Activated CD4-positive, alpha-beta T cell treated with anti-CD3 and anti-CD28 coated beads, Interleukin-2, amount 50 U/mL, for 24 hours (primary cell): Measurements from ENCODE around the gene CFDP1.
"Not testable (repeated sequence)": the region's sequence is repeated elsewhere in the genome, so short reads cannot be mapped to it uniquely, and the experiment has no call there.

Experiments used
- DNase-seq, 2 donors: peaks; one replicate each; pipeline ENCODE4 v3.0.0-alpha.2; 2020; ENCODE audit warnings: low read depth in 1 of 2, low spot score in 1 of 2

Gene CFDP1

DNA sequence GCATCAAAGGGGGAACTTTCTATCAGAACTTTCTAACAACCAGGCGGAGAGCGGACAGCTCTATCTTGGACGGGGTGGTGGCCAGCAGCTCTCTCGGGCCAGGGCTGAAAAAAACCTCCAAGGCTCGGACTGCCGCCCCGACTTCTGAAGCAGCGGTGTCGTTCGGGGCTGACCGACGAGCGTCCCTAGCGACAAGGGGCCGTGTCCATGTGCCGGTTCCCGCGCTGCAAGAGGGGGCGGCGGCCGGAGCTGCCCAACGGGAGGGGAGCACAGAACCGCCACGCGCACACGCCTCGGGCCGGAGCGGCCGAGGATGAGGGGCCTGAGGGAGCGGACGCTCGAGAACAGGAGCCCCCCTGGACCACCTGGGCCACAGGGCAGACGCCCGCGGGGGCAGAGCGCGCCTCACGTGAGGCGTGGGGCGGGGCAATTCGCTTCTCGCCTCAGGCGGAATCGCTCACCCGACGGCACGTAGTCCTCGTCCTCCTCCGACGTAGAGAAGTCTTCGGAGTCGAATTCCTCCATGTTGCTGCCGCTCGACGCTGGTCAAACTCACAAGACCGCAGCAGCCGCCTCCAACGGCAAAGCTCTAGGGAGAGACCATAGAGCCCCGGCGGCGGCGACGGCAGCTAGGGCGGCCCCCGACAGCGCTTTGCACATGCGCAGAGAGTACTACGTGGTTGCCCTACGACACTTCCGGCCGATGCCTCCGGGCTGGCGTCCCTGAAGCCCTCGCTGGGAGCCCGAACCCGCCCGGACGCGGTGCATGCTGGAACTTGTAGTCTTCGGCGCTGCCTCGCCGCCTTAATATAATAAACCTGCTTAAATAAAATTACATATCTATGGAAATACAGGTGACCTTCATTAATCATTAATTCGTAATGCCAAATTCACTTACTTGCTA is at the start of gene CFDP1:
TSS of gene CFDP1 (minus strand) at position 676 of the 904 bp plus-strand sequence. CDS start at position 525, 151 bp downstream.
- peak; percentile 87 to 96 for DNase-seq

DNA sequence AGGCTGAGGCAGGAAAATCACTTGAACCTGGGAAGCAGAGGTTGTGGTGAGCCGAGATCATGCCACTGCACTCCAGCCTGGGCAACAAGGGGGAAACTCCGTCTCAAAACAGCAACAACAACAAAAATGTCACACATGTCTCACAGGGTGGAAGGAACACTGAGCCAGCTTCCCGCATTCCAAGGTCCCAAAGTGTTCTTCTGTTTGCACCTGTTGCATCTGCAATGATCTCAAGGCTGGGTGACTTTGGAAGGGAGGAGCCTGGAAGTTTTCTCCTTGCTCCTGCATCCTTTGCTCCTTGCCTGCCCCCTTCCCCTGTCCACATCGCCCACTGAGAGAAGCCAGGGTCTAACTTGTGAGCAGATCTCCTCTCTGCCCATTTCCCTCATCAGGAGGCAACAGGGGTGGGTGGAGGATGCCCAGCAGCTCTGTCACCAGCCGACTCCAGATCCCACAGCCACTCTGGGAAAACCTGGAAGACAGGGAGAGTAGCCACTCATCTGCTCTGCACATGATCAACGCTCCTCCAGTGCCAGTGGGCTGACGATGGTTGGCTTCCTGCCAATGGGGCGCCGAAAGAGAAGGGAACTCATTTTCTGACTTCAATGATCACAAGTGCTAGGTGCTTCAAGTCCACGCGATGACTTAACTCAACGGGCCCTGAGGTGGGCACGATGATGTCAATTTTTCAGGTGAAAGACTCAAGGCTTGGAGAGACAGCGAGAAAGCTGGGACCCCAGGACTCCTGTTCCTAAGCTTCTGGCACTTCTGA is 49.3 kb upstream of the CFDP1 start:
- no peak for DNase-seq

DNA sequence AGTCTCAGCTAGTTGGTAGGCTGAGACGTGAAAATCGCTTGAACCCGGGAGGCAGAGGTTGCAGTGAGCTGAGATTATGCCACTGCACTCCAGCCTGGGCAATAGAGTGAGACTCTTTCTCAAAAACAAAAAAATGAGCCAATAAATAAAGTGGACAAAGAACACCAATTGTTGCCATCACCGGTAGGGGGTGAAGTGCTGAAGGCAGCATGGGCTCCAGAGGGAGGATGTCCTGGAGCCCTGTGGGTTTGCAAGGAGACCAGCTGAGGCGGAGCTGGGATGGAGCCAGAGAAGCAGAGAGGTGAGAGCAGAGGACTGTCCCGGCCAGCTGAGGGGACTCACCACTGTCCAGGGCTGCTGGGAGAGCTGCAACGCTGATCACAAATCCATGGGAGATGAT is 48.2 kb upstream of the CFDP1 start:
- DNase-seq = no peak

DNA sequence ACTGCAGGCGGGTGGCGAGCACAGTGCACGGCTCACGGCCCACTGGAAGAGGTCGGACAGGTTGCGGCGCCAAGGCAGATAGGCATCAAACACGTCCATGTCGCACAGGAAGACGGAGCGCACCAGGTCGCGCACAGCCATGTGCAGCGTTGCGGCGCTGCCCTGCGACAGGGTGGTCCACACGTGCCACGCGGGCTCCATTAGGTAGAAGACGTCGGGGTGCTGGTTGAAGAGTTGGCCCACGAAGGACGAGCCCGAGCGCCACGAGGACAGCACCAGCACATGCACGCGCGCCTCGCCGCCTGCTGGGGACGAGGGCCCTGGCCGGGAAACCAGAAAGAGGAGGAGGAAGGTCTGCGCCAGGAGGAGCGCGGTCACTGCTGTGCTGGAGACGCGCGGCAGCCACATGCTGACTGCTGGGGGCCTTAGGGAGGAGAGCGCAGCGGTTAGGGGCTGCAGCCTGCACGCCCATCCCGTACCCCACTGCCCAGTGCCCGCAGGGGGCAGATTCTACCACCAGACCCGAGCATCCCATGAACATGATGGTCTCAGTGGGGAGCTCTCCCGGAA is 46.2 kb upstream of the CFDP1 start:
- no peak for DNase-seq

DNA sequence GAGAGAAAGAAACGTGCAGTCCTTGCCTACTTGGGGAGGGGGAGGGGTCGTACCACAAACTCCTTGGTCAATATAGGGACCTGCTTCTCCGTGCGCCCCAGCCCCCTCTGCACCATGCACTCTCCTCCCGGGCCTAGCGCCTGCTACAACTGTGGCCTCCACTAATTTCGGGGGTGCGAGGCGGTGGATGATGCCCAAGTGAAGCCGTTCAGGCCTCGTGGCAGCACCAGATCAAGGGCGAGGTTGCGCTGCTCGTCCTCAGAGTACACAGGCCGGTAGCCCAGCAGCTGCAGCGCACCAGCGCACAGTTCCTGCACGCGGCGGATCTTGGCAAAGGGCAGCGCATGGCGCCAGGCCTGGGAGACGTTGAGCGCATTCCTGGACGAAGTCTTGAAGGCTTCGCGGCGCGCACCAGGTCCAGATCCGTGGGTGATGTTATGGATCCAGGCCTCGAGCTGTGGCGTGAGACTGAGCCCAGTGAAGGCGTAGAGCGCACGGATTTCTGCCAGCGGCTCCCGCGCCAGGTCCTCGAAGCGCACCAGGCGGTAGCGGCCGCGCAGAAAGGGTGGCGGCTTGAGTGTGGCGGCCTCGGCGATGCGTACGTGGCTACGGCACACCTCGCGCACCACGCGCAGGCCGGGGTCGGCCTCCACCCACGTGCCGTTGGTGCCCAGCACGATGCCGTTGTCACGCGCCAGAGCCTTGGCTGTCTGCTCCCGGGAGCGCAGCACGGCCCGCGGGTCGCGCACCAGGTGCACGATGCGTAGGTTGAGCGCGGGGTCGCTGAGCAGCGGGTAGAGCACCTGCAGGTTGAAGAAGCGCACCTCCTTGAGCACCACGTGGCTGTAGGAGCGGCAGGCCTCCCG is 45.4 kb upstream of the CFDP1 start:
- no peak for DNase-seq

DNA sequence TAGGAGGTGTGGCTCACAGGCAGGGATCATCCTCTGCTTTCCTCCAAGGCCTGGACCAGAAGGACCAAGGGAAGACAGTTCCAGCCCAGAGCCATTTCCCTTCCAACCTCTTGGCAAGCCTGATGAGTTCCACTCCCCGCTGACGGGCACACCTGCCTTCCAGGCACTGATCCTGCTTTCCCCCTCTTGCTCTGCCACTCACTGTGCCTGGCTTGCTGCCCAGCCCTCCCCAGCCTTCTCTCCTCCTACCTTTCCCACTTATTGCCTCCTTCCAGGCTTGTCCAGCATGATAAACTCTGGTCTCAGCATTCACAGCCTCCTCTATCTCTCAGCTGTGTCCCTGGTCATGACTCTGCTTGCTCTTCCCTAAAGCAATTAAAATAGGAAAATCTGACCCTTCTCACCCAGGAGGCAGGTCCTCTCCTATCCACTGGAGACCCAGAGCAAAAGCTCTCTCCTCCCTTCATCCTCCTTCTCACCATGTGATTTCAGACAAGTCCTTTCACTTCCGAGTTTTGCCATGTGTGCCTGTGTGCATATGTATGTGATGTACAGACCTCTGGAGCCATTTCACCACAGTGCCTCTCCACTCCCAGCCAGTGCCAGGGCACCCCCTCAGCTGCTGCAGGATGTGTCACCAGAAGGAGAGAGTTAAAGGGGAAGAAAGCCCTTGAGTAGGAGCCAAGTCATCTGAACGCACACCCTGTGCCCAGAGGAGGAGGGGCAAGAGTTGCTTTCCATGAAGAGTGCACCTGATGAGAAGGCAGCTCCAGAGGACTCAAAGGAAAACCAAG is 44.6 kb upstream of the CFDP1 start:
- no peak for DNase-seq

DNA sequence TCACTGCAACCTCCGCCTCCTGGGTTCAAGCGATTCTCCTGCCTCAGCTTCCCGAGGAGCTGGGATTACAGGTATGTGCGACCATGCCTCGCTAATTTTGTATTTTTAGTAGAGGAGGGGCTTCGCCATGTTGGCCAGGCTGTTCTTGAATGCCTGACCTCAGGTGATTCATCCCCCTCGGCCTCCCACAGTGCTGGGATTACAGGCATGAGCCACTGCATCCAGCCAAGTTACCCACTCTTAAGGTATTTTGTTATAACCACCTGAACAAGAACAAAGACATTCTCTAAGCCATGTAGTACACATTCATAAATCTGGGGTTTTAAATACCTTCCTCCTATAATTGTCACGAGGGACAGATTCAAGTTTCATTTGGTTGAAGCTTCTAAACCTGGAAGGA is 43.5 kb upstream of the CFDP1 start:
- DNase-seq = no peak

DNA sequence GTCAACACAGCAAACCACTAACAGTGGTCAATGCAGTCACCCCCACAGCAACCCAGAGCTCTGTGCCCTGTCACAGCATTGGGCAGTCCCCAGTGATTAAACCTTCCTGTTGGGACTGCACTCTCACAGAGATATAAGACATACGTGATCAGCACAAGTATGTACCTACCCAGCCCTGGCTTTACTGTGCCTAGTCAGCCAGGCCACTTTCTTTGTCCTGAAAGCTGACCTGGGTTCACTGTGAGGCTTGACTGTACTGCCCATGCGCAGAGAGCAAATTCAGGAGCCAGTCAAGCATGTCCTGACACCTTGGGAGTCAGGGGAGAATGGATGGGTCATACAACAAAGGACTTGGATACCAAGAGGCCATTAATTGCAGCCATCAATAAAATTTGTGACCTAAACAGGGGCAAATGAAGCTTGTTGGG is 42.1 kb upstream of the CFDP1 start:
- no peak for DNase-seq

DNA sequence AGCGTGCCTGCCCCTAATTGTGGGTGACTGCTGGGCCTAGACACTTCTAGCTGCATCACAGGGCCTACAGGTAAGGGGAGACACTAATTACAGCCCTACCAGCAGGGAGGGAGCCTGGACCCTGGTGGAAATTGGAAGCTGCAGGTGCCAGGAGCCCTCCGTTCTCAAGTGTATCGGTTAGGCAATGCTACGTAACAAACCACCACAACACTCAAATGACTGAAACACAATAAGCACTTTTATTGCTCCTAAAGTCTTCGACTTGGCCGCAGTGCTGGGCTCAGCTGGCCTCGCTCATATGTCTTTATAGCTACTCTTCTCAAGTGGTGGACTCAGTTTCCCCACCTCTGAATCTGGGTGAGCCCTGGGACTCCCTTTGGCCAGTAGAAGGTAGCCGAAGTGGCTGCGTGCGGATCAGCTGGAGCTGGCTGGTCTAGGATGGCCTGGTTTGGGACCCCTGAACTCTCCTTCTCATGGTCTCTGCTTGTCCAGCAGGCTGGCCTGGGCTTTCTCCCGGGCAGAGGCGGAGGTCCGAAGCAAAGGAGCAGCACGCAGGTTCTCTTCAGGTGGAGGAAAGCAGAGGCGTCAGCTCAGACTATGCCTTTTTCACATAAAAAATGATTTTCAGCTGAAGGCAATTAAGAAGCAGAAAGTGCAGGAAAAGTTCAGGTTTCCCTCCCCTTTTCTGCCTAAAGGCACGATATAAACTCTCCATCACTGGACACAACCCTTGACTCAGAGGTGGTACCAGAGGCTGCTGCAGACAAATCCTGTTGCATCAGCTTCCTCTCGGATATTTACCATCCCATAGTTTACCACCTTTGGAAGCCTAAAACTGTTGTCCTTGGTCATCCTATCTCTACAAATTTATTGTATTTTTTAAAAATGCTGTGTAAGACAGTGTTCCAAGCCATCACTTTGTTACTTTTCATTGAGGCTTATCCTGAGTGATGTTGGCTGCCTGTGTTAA is 39.9 kb upstream of the CFDP1 start:
- DNase-seq = no peak

DNA sequence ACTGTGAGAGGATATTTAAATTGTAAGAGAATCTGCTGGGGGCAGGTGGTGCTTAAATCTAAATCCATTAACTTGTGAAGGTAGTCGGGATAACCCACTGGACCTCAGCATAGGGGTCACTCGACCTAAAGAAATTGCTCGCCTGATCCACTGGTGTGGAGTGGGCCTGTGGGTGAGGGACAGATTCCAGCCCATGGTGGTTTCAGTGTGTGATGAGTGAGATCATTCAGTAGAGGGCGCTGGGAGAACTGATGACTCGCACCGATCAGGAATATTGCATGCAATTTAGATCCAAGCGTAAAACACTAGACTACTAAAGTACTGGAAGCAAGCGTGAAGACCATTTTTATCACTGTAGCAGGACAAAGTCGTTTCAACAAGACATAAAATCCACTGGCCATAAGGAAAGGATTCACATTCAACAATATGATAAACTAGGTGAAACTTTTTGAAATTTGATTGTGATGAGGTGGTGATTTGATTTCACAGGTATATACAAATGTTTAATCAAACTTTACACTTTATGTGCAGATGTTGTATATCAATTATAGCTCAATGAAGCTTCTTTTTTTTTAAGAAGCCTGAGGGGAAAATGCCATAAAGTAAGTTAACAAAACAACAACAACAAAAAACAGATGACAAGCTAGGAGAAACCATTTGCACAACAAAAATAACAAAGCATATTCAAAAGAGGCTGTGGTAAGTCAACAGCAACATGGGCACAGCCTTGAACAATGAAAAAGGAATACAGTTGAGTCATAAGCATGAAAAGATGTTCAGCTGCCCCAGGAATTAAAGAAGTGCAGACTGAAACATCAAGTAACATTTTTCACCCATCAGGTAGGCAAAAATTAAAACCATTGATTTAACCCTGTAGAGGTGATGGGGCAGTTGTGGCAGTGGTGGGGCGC is 38.7 kb upstream of the CFDP1 start:
- DNase-seq = peak in 1 of 2 donors; percentile 38

DNA sequence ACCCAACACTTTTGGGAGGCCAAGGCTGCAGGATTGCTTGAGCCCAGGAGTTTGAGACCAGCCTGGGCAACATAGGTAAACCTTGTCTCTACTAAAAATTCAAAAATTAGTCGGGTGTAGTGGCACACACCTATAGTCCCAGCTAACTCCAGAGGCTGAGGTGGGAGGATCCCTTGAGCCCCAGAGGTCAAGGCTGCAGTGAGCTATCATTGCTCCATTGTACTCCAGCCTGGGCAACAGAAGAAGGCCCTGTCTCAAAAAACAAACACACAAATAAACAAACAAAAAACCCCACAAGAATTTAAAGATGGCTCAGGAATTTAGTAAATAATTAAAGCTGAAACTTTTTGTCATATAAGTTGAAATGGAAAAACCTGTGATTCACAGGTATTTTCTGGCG is 33.5 kb upstream of the CFDP1 start:
- no peak for DNase-seq

DNA sequence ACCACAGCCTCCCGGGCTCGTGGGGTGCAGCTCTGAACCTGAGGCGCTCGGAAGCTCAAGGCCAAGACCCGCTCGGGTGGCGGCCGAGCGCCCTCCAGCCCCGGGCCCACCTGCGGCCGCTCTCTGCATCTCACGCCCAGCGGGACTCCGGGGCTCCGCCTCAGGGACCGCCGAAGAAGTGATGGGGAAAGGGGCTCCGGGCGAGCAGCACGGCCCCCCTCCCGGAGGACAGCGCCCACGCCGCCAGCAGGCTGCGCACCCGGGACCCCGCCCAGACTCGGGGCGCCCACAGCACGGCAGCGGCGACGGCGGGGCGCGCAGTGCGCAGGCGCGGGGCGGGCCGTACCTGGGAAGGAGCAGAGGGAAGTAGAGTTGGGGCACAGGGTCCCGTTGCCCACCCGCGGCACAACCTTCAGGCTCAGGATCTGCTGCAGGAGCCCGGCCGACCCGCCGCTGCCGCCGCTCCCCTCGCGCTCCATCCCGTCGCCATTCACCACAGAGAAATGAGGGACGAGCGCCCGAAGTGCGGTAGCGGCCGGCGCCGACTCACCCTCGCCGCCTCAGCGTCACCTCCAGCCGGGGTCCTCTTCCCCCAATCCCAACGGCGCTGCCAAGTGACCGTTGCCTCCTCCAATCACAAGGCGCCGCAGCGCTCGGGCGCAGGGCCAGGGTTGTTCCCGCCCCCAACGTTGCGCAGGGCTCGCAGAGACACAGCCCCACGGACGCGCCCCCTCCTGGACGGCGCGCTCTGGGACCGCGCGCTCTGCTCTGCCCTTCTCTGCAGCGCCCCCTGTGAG is 31.0 kb upstream of the CFDP1 start, which contains the start of gene TMEM170A:
TSS of gene TMEM170A (minus strand) at position 568 of the 797 bp plus-strand sequence. CDS start at position 479, 89 bp downstream.
- DNase-seq = peak; percentile 96 to 98

DNA sequence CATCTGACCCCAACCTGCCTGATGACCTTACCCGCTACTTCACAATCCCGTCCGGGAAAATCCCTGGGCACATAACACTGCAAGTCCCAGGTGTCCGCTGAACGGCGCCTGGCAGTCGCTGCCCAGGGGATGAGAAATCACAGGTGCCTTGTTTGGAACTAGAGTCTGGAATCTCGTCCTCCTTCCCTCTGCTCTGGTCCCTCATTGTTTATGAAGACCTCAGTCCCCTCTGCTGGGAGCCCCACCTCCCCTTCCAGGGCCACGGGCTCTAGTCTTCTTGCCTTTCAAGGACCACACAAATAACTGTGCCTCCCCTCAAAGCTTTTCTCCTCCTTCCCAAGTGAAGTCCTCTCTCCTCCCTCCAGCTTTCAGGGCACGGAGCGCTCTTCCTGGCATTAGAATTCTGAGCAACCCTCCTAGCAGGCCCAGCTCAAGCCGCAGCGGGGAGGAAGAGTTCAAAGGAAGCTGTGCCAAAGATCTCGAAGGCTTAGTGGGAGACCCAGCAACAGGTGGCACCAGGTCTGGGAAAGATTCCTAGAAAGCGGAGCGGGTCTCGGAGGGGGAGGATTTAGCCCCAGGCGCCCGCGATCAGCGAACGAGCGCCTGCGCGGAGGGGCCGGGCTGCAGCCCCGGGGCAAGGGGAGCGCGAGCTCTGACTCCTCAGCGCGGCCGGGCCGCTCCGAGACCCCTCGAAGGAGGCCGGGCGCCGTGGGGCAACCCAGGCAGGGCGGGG is 30.3 kb upstream of the CFDP1 start:
- not testable (repeated sequence) for DNase-seq

DNA sequence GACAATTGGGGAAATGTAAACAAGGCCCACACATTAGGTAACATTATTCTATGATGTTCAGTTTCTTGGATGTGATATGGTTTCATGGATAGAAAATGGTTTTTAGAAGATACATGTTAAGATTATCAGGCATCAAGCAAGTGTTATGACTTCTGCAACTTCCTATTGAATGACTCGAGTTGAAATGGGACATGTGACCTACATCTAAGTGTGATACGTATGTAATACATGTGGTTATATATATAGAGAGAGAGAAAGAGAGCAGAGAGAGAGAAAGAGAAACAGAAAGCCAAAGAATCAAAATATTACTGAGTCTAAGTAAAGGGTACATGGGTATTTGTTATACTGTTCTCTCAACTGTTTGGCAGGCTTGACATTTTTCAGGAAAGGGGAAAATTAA is 29.5 kb upstream of the CFDP1 start:
- DNase-seq = no peak

DNA sequence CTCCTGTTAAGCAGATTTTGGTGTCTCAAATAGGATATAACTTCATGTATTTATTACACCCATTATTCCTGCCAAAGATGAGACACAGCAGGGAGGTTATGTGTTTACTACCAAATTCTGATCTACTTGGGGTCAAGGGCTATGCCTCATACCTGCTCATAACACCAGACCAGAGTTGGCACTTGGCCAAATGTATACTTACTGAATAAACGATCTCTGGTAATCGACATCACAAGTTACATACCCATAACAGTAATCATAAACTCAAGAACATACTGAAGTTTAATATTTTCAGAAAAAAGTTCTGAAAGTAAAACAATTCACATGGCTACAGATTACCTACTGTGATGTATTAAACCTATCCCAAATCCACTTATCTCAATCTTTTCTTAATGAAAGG is 28.3 kb upstream of the CFDP1 start:
- no peak for DNase-seq

DNA sequence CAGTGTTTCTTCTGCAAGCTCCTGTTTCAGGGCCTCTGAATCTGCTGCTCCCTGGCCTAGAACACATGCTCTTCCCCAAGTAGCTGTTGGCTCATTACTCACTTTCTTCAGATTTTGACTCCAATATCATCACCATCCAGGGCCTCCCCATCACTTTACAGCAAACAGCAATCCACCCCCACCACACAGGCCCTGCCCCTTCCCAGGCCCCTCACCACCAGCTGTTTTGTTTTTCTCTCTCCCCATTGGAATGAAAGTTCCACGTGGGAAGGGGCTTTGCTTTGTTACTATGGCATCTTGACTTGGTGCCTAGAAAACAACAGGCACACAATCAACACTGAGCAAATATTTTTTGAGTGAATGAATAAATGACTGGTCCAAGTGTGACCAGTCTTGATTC is 27.1 kb upstream of the CFDP1 start:
- DNase-seq = no peak
